Neural cell (in vitro differentiated cells): ENCODE measurements around the gene LLPH. TPM values are rescaled to one million over a fixed set of nuclear protein-coding genes. Genes with fewer than 3 reads are reported as not detected.

Experiments used
- H2AFZ ChIP-seq: fragments of 200-600, 300-800 bp; sonication (generic), shearing (Covaris generic); 2 replicates; pipeline ENCODE4 v1.6.0; 2014; ENCODE audit warnings: low read depth, mild to moderate bottlenecking, antibody characterized with exemption, low read length, moderate library complexity
- H3F3A ChIP-seq: fragments of 200-600 bp; shearing (Covaris generic); 2 replicates; pipeline ENCODE4 v1.6.1; 2016; ENCODE audit warnings: mild to moderate bottlenecking, moderate library complexity, mixed read lengths, antibody characterized with exemption, low read length; ENCODE audit not compliant: insufficient read depth, poor library complexity, severe bottlenecking
- H3K27ac ChIP-seq: fragments of 200-600, 300-800 bp; sonication (generic), shearing (Covaris generic); 2 replicates; pipeline ENCODE4 v1.5.1; 2014; ENCODE audit warnings: mild to moderate bottlenecking, low read length, moderate library complexity
- H3K27me3 ChIP-seq: fragments of 300-800, 200-600 bp; sonication (generic), shearing (Covaris generic); 2 replicates; pipeline ENCODE4 v1.6.0; 2014; ENCODE audit warnings: mild to moderate bottlenecking, low read depth, low read length, moderate library complexity; ENCODE audit not compliant: insufficient read depth
- H3K36me3 ChIP-seq: fragments of 300-800, 200-600 bp; sonication (generic), shearing (Covaris generic); 2 replicates; pipeline ENCODE4 v1.5.1; 2014; ENCODE audit warnings: mild to moderate bottlenecking, antibody characterized with exemption, low read length, moderate library complexity; ENCODE audit not compliant: insufficient read depth
- H3K4me2 ChIP-seq: fragments of 300-800, 200-600 bp; sonication (generic), shearing (Covaris generic); 2 replicates; pipeline ENCODE4 v1.6.0; 2014; ENCODE audit warnings: mild to moderate bottlenecking, low read length
- H3K4me3 ChIP-seq: fragments of 300-800, 200-600 bp; sonication (generic), shearing (Covaris generic); 2 replicates; pipeline ENCODE4 v1.5.1; 2014; ENCODE audit warnings: mild to moderate bottlenecking, low read length, moderate library complexity
- H3K79me2 ChIP-seq: fragments of 200-600 bp; shearing (Covaris generic); replicated peaks from 2 replicates; pipeline ENCODE4 v1.6.0; 2014; ENCODE audit warnings: mild to moderate bottlenecking, low read length, moderate library complexity; ENCODE audit not compliant: insufficient read depth
- H3K9ac ChIP-seq: fragments of 300-800, 200-600 bp; sonication (generic), shearing (Covaris generic); 2 replicates; pipeline ENCODE4 v1.6.1; 2016; ENCODE audit warnings: mild to moderate bottlenecking, low read length, mixed read lengths
- H3K9me2 ChIP-seq: fragments of 200-600 bp; shearing (Covaris generic); 2 replicates; pipeline ENCODE4 v1.6.1; 2016; ENCODE audit warnings: mild to moderate bottlenecking, low read length, mixed read lengths; ENCODE audit not compliant: insufficient read depth
- H3K9me3 ChIP-seq: fragments of 200-600, 300-800 bp; sonication (generic), shearing (Covaris generic); 2 replicates; pipeline ENCODE4 v1.6.1; 2016; ENCODE audit warnings: mild to moderate bottlenecking, mixed run types, low read length, moderate library complexity, mixed read lengths
- H4K20me1 ChIP-seq: fragments of 200-600 bp; shearing (Covaris generic); 2 replicates; pipeline ENCODE4 v1.6.1; 2016; ENCODE audit warnings: mild to moderate bottlenecking, mixed run types; ENCODE audit not compliant: insufficient read depth
- CTCF ChIP-seq: fragments of 450-650 bp; IDR thresholded peaks from 2 replicates; pipeline ENCODE4 v1.5.1; 2014; ENCODE audit warnings: antibody characterized with exemption, mild to moderate bottlenecking, moderate library complexity; ENCODE audit not compliant: poor library complexity, severe bottlenecking
- EP300 ChIP-seq: fragments of 450-650 bp; conservative IDR thresholded peaks from 2 replicates; pipeline ENCODE4 v1.6.1; 2014; ENCODE audit warnings: antibody characterized with exemption, mild to moderate bottlenecking, moderate library complexity; ENCODE audit not compliant: poor library complexity, severe bottlenecking
- EZH2 ChIP-seq: fragments of 200-600, 300-800 bp; shearing (Covaris generic), sonication (generic); IDR thresholded peaks from 2 replicates; pipeline ENCODE4 v1.6.1; 2014; ENCODE audit warnings: antibody characterized with exemption, low read length, borderline replicate concordance, mild to moderate bottlenecking; ENCODE audit not compliant: insufficient read depth, poor library complexity, severe bottlenecking
- MXI1 ChIP-seq: fragments of 450-650 bp; conservative IDR thresholded peaks from 2 replicates; pipeline ENCODE4 v1.6.1; 2014; ENCODE audit warnings: antibody characterized with exemption, mild to moderate bottlenecking; ENCODE audit not compliant: poor library complexity, severe bottlenecking
- POLR2AphosphoS5 ChIP-seq: IDR thresholded peaks from 2 replicates; pipeline ENCODE4 v1.6.1; 2012
- RAD21 ChIP-seq: fragments of 450-650 bp; conservative IDR thresholded peaks from 2 replicates; pipeline ENCODE4 v1.6.1; 2014; ENCODE audit warnings: antibody characterized with exemption, mild to moderate bottlenecking, moderate library complexity
- REST ChIP-seq: IDR thresholded peaks from 2 replicates; pipeline ENCODE4 v1.6.1; 2012; ENCODE audit warnings: borderline replicate concordance
- SMC3 ChIP-seq: fragments of 450-650 bp; conservative IDR thresholded peaks from 2 replicates; pipeline ENCODE4 v1.6.1; 2014; ENCODE audit warnings: antibody characterized with exemption, mild to moderate bottlenecking, moderate library complexity; ENCODE audit not compliant: poor library complexity
- TAF1 ChIP-seq: IDR thresholded peaks from 2 replicates; pipeline ENCODE4 v1.6.1; 2012; ENCODE audit warnings: low read depth
- polyA plus RNA-seq: library from polyadenylated mRNA; depleted of rRNA; stranded (reverse); fragments of >200 nt; gene quantifications from 2 replicates; pipeline ENCODE4 v1.2.3, GENCODE V29; 2014

Gene LLPH
- polyA plus RNA-seq, 1 donor from 2014 or later, result 4.6 TPM

- H3K36me3 ChIP-seq, result peaks cover 3% of the 10 kb centered on the region
- H3K27me3 ChIP-seq, result no peaks in the 10 kb centered on the region
- H3K9me2 ChIP-seq, result no peaks in the 10 kb centered on the region
- no peak overlapping the region for H3K4me2 ChIP-seq
- H3K9ac ChIP-seq, result no peak overlapping the region
- no peak overlapping the region for H2AFZ ChIP-seq
- TF ChIP-seq EP300 (no peak), MXI1 (no peak), CTCF (no peak), EZH2 (no peak), RAD21 (no peak), POLR2AphosphoS5 (no peak), TAF1 (no peak), REST (no peak), SMC3 (no peak)
- no peak overlapping the region for H3K27ac ChIP-seq
- no peak overlapping the region for H3K4me3 ChIP-seq
- no peaks in the 10 kb centered on the region for H4K20me1 ChIP-seq
- H3K9me3 ChIP-seq, result no peaks in the 10 kb centered on the region
- H3K79me2 ChIP-seq, result no peaks in the 10 kb centered on the region
- H3F3A ChIP-seq, result no peaks in the 10 kb centered on the region
Measured at GRCh38 chr12:66139328-66139727, 8.8 kb upstream of the LLPH start.

GRCh38 chr12:66137937-66138336 is 7.4 kb upstream of the LLPH start:
- TF ChIP-seq POLR2AphosphoS5 (no peak), EZH2 (no peak), CTCF (no peak), REST (no peak)
- Histone ChIP-seq H3K79me2 (no peaks in the 10 kb centered on the region), H3K4me2 (no peak overlapping the region), H3K4me3 (no peak overlapping the region), H3K36me3 (peaks cover 2% of the 10 kb centered on the region), H3K27me3 (no peaks in the 10 kb centered on the region), H3F3A (no peaks in the 10 kb centered on the region), H4K20me1 (no peaks in the 10 kb centered on the region), H3K9me2 (no peaks in the 10 kb centered on the region), H2AFZ (no peak overlapping the region), H3K27ac (no peak overlapping the region), H3K9ac (no peak overlapping the region), H3K9me3 (no peaks in the 10 kb centered on the region)
